ENCODE data around the gene PBX3.

DNA sequence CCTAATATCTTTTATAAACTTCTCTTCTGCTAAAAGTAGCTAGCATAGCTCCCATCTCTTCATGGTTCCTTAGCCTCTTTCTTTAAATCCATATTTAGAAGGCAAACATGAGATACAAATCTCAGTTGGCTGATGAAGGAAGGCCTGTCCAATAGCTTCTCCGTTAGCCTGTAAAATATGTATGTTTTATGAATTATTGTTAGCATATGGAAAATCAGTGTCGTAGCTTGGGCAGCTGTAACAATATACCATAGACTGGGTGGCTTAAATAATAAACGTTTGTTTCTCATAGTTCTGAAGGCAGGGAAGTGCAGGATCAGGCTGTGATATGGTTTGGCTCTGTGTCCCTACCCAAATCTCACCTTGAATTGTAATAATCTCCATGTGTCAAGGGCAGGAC, 63.8 kb downstream of the PBX3 start:
- TF ChIP-seq POLR2A (IDR thresholded peaks at IDR 0.05; ENCODE audit: low read depth, low read length), result no peak
- no peak for TF ChIP-seq POLR2AphosphoS5 (IDR thresholded peaks at IDR 0.05; ENCODE audit: low read depth, low read length)
- no peak for TF ChIP-seq POU2F2 (IDR thresholded peaks at IDR 0.05; ENCODE audit: low read depth, low read length)
- no peak for TF ChIP-seq SPI1 (IDR thresholded peaks at IDR 0.05; ENCODE audit: low read depth, low read length)
